GM23248 (cell line): ENCODE measurements around the gene CELSR3. TPM values are rescaled to one million over a fixed set of nuclear protein-coding genes. Genes with fewer than 3 reads are reported as not detected.

ENCODE experiments used
- DNase-seq: peaks from one replicate; pipeline ENCODE4 v3.0.0-alpha.2; 2015
- H2AFZ ChIP-seq: fragments of 200-600 bp; sonication (generic); 2 replicates; pipeline ENCODE4 v1.6.1; 2016; ENCODE audit warnings: antibody characterized with exemption
- H3F3A ChIP-seq: fragments of 200-600 bp; sonication (generic); 2 replicates; pipeline ENCODE4 v1.6.1; 2016; ENCODE audit warnings: mild to moderate bottlenecking, antibody characterized with exemption, mixed run types; ENCODE audit not compliant: insufficient read depth
- H3K27ac ChIP-seq: fragments of 200-600 bp; sonication (generic); 2 replicates; pipeline ENCODE4 v1.5.1; 2016; ENCODE audit warnings: mild to moderate bottlenecking
- H3K27me3 ChIP-seq: fragments of 200-600 bp; sonication (generic); replicated peaks from 2 replicates; pipeline ENCODE4 v1.6.1; 2016; ENCODE audit warnings: mild to moderate bottlenecking; ENCODE audit not compliant: insufficient read depth
- H3K36me3 ChIP-seq: fragments of 200-600 bp; sonication (generic); 2 replicates; pipeline ENCODE4 v1.6.1; 2016; ENCODE audit warnings: low read depth, mild to moderate bottlenecking
- H3K4me1 ChIP-seq: fragments of 200-600 bp; sonication (generic); 2 replicates; pipeline ENCODE4 v1.6.1; 2016; ENCODE audit warnings: mild to moderate bottlenecking; ENCODE audit not compliant: insufficient read depth
- H3K4me2 ChIP-seq: fragments of 200-600 bp; sonication (generic); one replicate; pipeline ENCODE4 v1.6.1; 2016; ENCODE audit warnings: mild to moderate bottlenecking; ENCODE audit not compliant: unreplicated experiment
- H3K4me3 ChIP-seq: fragments of 200-600 bp; sonication (generic); 2 replicates; pipeline ENCODE4 v1.5.1; 2016; ENCODE audit warnings: mild to moderate bottlenecking
- H3K79me2 ChIP-seq: fragments of 200-600 bp; sonication (generic); 2 replicates; pipeline ENCODE4 v1.6.1; 2016; ENCODE audit warnings: mild to moderate bottlenecking; ENCODE audit not compliant: insufficient read depth
- H3K9ac ChIP-seq: fragments of 200-600 bp; sonication (generic); 2 replicates; pipeline ENCODE4 v1.6.1; 2016; ENCODE audit warnings: mild to moderate bottlenecking
- H3K9me2 ChIP-seq: fragments of 200-600 bp; sonication (generic); 2 replicates; pipeline ENCODE4 v1.6.1; 2016; ENCODE audit warnings: mixed run types, mild to moderate bottlenecking, moderate library complexity; ENCODE audit not compliant: insufficient read depth
- H3K9me3 ChIP-seq: fragments of 200-600 bp; sonication (generic); one replicate; pipeline ENCODE4 v1.6.1; 2017; ENCODE audit warnings: low read depth
- H4K20me1 ChIP-seq: fragments of 200-600 bp; sonication (generic); 2 replicates; pipeline ENCODE4 v1.6.0; 2016; ENCODE audit not compliant: insufficient read depth
- EZH2 ChIP-seq: fragments of 200-600 bp; sonication (generic); IDR thresholded peaks from 2 replicates; pipeline ENCODE4 v1.6.1; 2018; ENCODE audit warnings: antibody characterized with exemption, mild to moderate bottlenecking; ENCODE audit not compliant: insufficient read depth, poor library complexity, severe bottlenecking
- EZH2phosphoT487 ChIP-seq: fragments of 200-600 bp; sonication (generic); IDR thresholded peaks from 2 replicates; pipeline ENCODE4 v1.6.1; 2018; ENCODE audit warnings: antibody characterized with exemption, moderate library complexity, mild to moderate bottlenecking, low read depth; ENCODE audit not compliant: insufficient read depth
- WGBS, 2 experiments: methylation state at CpG; one replicate each; pipeline ENCODE4 v1.1.6; 2015 to 2017; ENCODE audit warnings: low lambda C conversion rate in 2 of 2, low coverage in 1 of 2; ENCODE audit errors: missing lambda C conversion rate in 2 of 2; 5-methylcytosine and 5-hydroxymethylcytosine counted together
- in situ Hi-C: fragments of 300-500 bp; cut with MboI; formaldehyde crosslinking; loops from 2 replicates; pipeline ENCODE4 v1.15.0; 2020
- polyA plus RNA-seq: library from polyadenylated mRNA; unstranded; fragments of >200 nt; fragmentation: Nextera tagmentation; extraction: Ambion mirVana; gene quantifications from 2 replicates; pipeline ENCODE4 v1.2.1, GENCODE V29; 2016
- total RNA-seq: library from RNA; depleted of rRNA; stranded (reverse); fragments of >200 nt; shearing (Covaris generic); gene quantifications from 2 replicates; pipeline ENCODE4 v1.2.3, GENCODE V29; 2014

Gene CELSR3
- total and polyA plus RNA-seq, 2 experiments from 2014 or later = 0.40 to 1.4 TPM

- Histone ChIP-seq H3K27me3 (no peaks in the 10 kb centered on the region), H3K9ac (peak overlapping the region; percentile 42), H3K36me3 (peaks cover 14% of the 10 kb centered on the region; the same call in 1 of the 2 replicates), H4K20me1 (no peaks in the 10 kb centered on the region), H3F3A (peaks cover 15% of the 10 kb centered on the region), H3K4me3 (peak overlapping the region; percentile 96), H2AFZ (peak overlapping the region; percentile 27; the same call in 1 of the 2 replicates), H3K4me2 (peak overlapping the region; percentile 77), H3K27ac (no peak overlapping the region), H3K79me2 (peaks cover 14% of the 10 kb centered on the region), H3K9me3 (no peaks in the 10 kb centered on the region), H3K4me1 (peaks cover 14% of the 10 kb centered on the region), H3K9me2 (no peaks in the 10 kb centered on the region)
- 15 to 24% methylated on average over 6 to 8 of the region's 8 CpGs for WGBS, 2 experiments
- DNase-seq = peak; percentile 37
- TF ChIP-seq EZH2 (no peak), EZH2phosphoT487 (no peak)
- in situ Hi-C loops = no loop called here
Measured at GRCh38 chr3:48684054-48684349, 21.3 kb upstream of the CELSR3 start.

GRCh38 chr3:48682786-48683185 is 20.1 kb upstream of the CELSR3 start:
- in situ Hi-C loops = no loop called here
- H3K9me3 ChIP-seq = no peaks in the 10 kb centered on the region
- peaks cover 14% of the 10 kb centered on the region for H3F3A ChIP-seq
- H2AFZ ChIP-seq = no peak overlapping the region
- peaks cover 10% of the 10 kb centered on the region; the same call in 1 of the 2 replicates for H3K36me3 ChIP-seq
- no peak overlapping the region for H3K4me2 ChIP-seq
- peaks cover 12% of the 10 kb centered on the region for H3K79me2 ChIP-seq
- no peaks in the 10 kb centered on the region for H3K27me3 ChIP-seq
- H4K20me1 ChIP-seq = no peaks in the 10 kb centered on the region
- H3K4me3 ChIP-seq = no peak overlapping the region
- TF ChIP-seq EZH2phosphoT487 = no peak
- no peak for TF ChIP-seq EZH2
- H3K9me2 ChIP-seq = no peaks in the 10 kb centered on the region
- no peak overlapping the region for H3K9ac ChIP-seq
- no peak for DNase-seq
- no peak overlapping the region for H3K27ac ChIP-seq
- H3K4me1 ChIP-seq = peaks cover 17% of the 10 kb centered on the region
- 90 to 93% methylated on average over 9 of the region's 9 CpGs for WGBS, 2 experiments

- H3K4me2 ChIP-seq = no peak overlapping the region
- DNase-seq = no peak
Measured at GRCh38 chr3:48681974-48682610, 19.4 kb upstream of the CELSR3 start.

GRCh38 chr3:48681541-48681880 is 18.8 kb upstream of the CELSR3 start:
- H4K20me1 ChIP-seq = no peaks in the 10 kb centered on the region
- in situ Hi-C loops = no loop called here
- no peak overlapping the region for H3K4me2 ChIP-seq
- 90 to 93% methylated on average over 5 to 7 of the region's 7 CpGs for WGBS, 2 experiments
- H2AFZ ChIP-seq = no peak overlapping the region
- peaks cover 12% of the 10 kb centered on the region for H3K79me2 ChIP-seq
- H3K4me1 ChIP-seq = peaks cover 17% of the 10 kb centered on the region
- no peak overlapping the region for H3K4me3 ChIP-seq
- no peaks in the 10 kb centered on the region for H3K9me2 ChIP-seq
- TF ChIP-seq EZH2phosphoT487 (no peak), EZH2 (no peak)
- no peak overlapping the region for H3K27ac ChIP-seq
- no peaks in the 10 kb centered on the region for H3K9me3 ChIP-seq
- H3K27me3 ChIP-seq = no peaks in the 10 kb centered on the region
- peaks cover 4% of the 10 kb centered on the region; the same call in 1 of the 2 replicates for H3K36me3 ChIP-seq
- H3F3A ChIP-seq = peaks cover 2% of the 10 kb centered on the region; the same call in 1 of the 2 replicates
- DNase-seq = no peak
- H3K9ac ChIP-seq = no peak overlapping the region

More at GRCh38 chr3:48681974-48682610, 19.4 kb upstream of the CELSR3 start:
- no peak overlapping the region for H2AFZ ChIP-seq
- H4K20me1 ChIP-seq = no peaks in the 10 kb centered on the region
- H3K9me3 ChIP-seq = no peaks in the 10 kb centered on the region
- in situ Hi-C loops = no loop called here
- H3K79me2 ChIP-seq = peaks cover 12% of the 10 kb centered on the region
- H3K36me3 ChIP-seq = peaks cover 4% of the 10 kb centered on the region; the same call in 1 of the 2 replicates
- H3K27ac ChIP-seq = no peak overlapping the region
- H3K4me1 ChIP-seq = peaks cover 17% of the 10 kb centered on the region
- WGBS, 2 experiments = 91 to 92% methylated on average over 17 of the region's 17 CpGs
- H3K9me2 ChIP-seq = no peaks in the 10 kb centered on the region
- H3K27me3 ChIP-seq = no peaks in the 10 kb centered on the region
- TF ChIP-seq EZH2phosphoT487 (no peak), EZH2 (no peak)
- H3K9ac ChIP-seq = no peak overlapping the region
- H3K4me3 ChIP-seq = no peak overlapping the region
- H3F3A ChIP-seq = peaks cover 7% of the 10 kb centered on the region
